ENCODE data around the gene PAM.
"Not testable (repeated sequence)": the region's sequence is repeated elsewhere in the genome, so short reads cannot be mapped to it uniquely, and the experiment has no call there.

- not testable (repeated sequence) for TF ChIP-seq CTCF, POLR2A (IDR thresholded peaks at IDR 0.05)
Measured at GRCh38 chr5:103073500-103073899, 318.4 kb downstream of the PAM start.

Measured in testis (tissue), 2 donors.